ENCODE data around the gene POLR1C.
"Not testable (repeated sequence)": the region's sequence is repeated elsewhere in the genome, so short reads cannot be mapped to it uniquely, and the experiment has no call there.

The POLR1C gene

DNA sequence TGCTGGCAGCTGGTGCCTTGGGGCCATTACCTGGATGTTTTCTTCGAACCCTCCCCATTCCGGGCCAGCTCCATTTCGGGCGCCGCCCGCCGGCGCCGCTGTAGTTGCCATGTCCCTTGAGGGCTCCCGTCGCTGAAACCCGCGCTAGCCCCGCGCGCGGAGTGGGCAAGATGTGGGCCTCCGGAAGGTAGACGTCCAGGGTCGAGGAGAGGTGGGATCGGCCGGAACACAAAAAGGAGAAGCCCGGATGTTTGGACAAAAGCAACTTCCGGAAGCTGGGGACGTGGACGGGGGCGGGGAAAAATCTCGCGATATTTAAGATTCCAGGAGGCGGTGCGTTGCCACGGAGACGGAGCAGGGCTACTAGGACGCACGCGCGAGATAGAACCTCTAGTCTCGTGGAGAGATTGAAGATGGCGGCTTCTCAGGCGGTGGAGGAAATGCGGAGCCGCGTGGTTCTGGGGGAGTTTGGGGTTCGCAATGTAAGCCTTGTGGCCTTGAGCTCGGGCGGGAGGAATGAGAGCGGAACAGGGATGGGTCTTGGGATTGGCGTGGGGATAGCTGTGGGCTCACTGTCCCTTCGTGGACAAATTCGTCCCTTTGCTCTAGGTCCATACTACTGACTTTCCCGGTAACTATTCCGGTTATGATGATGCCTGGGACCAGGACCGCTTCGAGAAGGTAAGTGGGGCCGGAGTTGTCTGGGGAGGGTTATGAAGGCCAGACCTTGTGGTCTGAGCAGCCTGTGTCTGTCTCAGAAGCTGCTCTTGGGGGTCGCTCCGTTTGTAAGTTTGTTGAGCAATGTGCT lies at the start of gene POLR1C, which contains the start of gene YIPF3:
TSS of gene POLR1C (plus strand) at position 393 of the 808 bp plus-strand sequence. CDS start at position 414, 21 bp downstream.
TSS of gene YIPF3 (minus strand) at position 230 of the 808 bp plus-strand sequence. CDS start at position 111, 119 bp downstream.
- peak; percentile 97 for DNase-seq (ENCODE audit: low read depth)

- not testable (repeated sequence) for DNase-seq (ENCODE audit: low read depth)
These were observed 49.6 kb upstream of the POLR1C start for GRCh38 chr6:43467265-43467664.

DNA sequence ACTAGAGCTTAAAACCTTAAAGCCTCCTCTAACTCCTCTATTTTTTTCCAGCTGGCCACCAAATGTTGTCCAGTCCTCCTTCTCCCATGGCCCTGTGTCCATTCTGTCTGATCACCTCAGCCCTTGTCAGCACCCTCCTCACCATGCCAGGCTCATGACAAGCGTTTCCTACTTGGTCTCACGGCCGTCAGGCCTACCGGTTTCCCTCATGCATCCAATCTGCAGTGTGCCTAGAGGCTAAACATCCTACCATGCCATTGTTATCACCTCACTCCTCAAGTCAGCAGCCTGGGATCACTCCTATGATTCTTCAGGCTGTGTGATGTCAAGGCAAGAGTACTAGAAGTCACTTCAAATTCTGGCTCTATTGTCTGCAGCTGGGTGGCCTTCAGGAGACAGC lies 49.1 kb upstream of the POLR1C start:
- no peak for DNase-seq (ENCODE audit: low read depth)

DNA sequence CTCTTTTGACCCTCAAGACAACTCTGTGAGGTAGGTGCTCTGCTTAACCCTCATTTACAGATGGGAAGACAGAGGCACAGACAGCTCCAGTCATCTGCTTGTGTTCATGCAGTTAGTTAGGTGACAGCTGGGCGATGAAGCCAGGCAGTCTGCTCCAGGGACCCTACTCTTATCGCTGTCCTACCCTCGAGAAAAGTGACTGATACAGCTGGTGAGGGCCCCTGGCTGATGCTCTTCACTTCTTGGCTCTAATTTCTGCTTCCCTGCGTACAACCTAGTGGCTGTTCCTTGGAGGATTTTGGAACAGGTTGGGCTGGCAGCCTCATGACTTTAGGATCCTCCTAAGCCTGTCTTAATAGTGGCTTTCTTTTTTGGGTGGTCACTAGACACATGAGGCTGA lies 48.6 kb upstream of the POLR1C start:
- DNase-seq (ENCODE audit: low read depth) = no peak

DNA sequence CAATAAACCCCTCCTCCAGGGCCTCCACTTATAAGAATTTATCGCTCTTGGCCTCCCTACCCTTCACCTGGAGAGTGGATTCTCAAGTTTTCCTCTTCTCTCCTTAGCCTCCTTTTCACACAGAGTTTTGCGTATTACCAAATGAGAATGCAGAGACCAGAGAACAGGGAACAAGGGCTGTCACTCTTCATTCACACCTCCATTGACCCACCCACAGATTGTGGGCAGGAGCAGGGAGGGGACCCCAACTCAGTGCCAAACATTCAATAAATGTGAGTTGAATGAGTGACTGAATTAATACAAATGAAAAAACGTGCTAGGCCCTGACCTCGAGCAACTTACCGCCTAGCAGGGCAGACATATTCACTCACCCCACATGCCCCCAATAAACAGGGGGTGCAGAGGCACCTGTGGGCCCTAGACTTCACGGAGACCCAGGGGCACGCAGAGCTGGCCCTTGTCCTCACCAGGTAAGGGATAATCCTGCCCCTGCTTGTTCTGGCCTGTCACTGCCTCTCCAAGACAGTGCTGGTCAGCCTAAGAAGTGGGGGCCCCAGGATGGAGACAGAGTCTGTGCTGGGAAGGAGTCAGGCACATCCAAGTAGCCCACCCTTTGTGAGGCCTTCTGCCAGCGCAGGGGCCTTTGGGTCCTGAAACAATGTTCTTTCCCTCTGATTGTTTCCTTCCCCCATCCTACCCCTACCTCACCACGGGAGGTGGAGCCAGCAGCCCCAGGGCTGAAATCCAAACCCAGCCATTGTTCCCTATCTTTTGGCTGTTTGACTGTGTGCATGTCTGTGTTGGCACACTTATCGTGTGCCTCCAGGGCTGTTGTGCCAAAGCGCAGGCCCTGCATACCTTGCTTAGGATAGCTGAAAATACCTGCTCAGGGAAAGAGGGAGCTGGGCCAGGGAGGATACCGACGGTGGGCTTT lies 47.9 kb upstream of the POLR1C start:
- no peak for DNase-seq (ENCODE audit: low read depth)

- no peak for DNase-seq (ENCODE audit: low read depth)
These were observed 46.9 kb upstream of the POLR1C start for GRCh38 chr6:43469947-43470346.

DNA sequence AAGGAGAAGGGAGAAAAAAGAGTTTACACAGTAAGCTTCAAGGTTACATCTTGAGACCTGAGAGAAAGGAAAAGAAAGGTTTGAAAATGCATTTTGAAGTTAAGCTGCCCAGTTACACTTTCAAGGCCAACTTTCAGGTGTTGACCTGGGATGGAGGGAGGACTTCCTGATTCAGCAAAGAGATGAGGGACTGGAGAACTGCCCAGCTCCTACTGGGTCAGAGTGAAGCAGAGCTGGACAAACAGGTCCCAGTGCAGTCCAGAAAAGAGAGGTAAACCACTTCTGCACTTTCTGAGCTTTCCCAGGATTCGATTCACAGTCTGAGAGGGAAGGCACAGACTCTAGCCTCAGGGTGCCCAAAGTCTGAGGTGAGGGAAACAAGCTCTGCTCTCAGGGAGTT lies 45.5 kb upstream of the POLR1C start:
- no peak for DNase-seq (ENCODE audit: low read depth)

- no peak for DNase-seq (ENCODE audit: low read depth)
These were observed 44.4 kb upstream of the POLR1C start for GRCh38 chr6:43472515-43472914.

GRCh38 chr6:43475516-43475915 lies 41.4 kb upstream of the POLR1C start:
- DNase-seq (ENCODE audit: low read depth) = no peak

- no peak for DNase-seq (ENCODE audit: low read depth)
These were observed 40.1 kb upstream of the POLR1C start for GRCh38 chr6:43476746-43477145.

DNA sequence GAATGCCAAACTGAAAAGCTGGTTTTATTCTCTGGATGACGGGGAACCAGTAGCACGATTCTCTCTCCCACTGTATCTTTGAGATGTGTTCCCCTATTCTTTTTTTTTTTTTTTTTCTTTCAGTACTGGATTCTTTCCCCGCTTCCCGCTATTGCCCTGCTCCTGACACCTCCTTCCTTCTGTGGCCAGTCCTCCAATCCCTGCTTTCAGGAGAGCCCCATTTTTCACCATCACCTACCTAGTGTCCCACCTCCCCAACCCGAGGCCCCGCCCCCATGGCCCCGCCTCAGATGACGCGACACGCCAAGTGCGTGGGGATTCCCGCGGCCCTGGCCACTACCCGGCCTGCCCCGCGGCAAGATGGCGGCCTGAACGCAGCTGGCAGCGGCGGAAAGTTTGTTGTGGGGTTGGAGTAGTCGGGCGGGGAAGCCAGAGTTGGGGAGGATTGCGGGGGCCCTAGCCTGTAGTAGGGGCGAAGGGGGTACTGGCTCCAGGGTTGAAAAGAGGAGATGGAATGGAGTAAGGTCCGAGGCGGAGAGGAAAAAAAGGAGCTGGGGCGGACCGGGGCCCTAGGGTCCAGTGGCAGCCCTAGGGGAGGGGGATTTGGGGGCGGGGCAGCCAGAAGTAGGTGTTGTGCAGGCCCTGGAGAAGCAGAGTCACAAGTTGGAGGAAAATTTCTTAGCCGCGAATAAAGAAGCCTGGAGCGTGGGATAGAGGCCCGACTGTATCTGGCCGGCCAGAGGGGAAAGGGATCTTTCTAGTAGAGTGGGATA lies 39.5 kb upstream of the POLR1C start, which contains the start of gene TJAP1:
TSS of gene TJAP1 (plus strand) at position 336 of the 773 bp plus-strand sequence. CDS start 21,432 bp downstream, outside the sequence.
- peak; percentile 96 for DNase-seq (ENCODE audit: low read depth)

- no peak for DNase-seq (ENCODE audit: low read depth)
These were observed 38.9 kb upstream of the POLR1C start for GRCh38 chr6:43478008-43478372.

GRCh38 chr6:43481075-43481474 lies 35.8 kb upstream of the POLR1C start:
- no peak for DNase-seq (ENCODE audit: low read depth)

DNA sequence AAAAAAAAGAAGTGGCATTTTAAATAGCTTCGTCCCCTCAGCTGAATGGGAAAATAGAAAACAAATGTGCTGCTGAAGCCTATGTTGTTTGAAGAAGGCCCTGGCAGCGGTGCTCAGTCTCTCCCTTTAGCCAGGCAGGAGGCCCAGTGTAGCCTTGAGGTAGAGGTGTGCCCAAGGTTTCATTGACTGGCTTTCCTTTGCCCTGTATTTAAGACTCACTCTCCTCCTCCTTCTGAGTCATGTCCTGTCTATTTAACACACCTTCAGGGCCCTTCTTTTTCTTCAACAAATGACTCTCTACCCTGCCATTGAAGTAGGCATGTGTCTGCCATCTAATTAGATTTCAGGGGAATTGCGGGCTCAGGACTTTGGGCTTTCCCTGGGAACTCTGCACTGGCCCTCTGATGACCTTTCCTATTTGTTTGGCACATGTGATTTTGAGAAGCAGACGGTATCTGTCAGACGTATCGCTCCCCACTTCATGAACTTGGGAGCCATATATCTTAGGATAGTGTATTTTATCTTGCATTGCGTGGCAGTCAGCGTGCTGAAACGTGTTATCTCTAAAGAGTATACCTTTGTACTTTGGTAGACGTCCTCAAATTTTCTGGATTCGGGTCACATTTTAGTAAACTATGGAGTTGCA lies 35.2 kb upstream of the POLR1C start:
- DNase-seq (ENCODE audit: low read depth) = no peak

- DNase-seq (ENCODE audit: low read depth) = no peak
These were observed 28.1 kb upstream of the POLR1C start for GRCh38 chr6:43488667-43489276.

DNA sequence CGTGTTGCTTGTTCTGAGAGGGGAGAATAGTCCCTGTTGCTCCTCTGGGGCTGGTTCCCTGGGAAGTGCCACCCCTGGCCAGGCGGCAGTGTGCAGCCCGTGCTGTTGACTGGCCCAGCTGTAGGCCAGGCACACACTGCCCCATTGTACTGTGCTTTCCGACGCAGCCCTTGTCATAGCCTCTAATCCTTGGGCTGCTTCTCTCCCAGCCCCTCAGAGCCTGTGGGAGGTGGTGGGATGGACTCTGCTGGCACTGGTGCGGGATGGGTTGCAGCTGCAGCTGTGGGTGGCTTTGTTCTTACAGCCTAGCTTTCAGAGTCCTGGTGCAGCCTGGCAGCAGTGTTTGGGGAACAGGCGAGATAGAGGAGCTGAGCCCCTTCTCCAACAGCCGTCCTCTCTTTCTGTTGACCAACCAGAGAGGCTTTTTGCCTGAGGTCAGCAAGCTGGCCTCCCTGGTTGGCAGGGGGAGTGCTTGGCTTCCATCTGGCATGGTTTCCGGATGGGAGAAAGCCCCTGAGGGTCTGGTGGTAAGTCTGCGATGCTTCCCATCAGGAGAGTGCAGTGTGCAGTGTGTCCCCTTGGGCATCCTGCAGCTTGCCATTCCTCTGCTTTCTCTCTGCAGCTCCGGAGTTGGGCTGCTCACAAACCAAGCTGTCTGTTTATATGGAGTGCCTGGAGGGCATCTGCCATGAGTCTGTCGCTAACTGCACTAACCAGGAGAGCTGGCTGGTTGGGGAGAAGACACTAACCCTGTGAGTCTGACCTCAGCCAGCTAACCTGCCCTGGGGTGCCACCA lies 27.4 kb upstream of the POLR1C start:
- no peak for DNase-seq (ENCODE audit: low read depth)

DNA sequence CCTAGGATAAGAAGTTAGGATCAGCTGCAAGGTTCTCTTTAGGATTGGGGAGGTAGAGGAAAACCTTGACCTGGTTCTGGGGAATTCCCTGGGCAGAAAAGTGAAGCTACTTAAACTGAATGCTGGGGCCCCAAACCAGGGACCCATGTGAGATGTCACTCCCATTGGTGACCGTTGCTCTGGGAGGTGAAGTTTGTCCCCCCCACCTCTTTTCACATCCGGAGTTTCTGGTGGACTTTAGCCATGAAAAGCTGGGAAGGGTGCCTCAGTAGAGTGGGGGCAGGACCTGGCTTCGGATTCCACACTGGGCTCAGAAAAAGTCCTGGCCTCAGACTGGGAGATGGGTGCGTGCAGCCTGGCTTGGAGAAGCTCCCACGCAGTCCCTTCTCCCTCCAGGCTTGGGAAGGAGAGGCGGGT lies 26.4 kb upstream of the POLR1C start:
- DNase-seq (ENCODE audit: low read depth) = no peak

- DNase-seq (ENCODE audit: low read depth) = no peak
These were observed 24.9 kb upstream of the POLR1C start for GRCh38 chr6:43491750-43492661.

DNA sequence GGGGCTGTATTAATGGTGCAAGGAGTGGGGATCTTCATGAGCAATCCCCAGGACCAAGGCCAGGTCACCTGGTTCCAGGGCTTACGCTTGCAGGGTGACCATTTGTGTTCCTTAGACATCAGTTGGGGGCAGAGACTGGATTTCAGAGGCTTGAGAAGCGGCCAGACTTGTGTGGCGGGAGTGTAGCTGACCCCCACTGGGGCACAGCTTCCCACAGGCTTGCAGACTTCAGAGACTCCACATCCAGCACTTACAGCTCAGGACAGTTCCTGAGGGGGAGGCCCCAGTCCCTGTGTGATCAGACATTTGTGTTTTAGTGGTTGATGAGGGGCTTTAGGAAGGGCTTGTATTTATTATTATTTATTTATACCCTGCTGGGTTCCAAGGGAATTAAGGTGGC lies 24.2 kb upstream of the POLR1C start:
- DNase-seq (ENCODE audit: low read depth) = no peak

All from activated T-cell treated with anti-CD3 and anti-CD28 coated beads for 24 hours (primary cell).